AG10803 (cell line): ENCODE results near the gene BRD1.
"Not testable (repeated sequence)": the region's sequence is repeated elsewhere in the genome, so short reads cannot be mapped to it uniquely, and the experiment has no call there.

Experiments used
- DNase-seq: peaks from one replicate; pipeline ENCODE4 v3.0.0; 2010; ENCODE audit warnings: low read depth
- H3K4me3 ChIP-seq: 2 replicates; pipeline ENCODE4 v1.5.1; 2011; ENCODE audit warnings: mild to moderate bottlenecking, low read length, control low read depth
- CTCF ChIP-seq: conservative IDR thresholded peaks from 2 replicates; pipeline ENCODE4 v1.5.1; 2011; ENCODE audit warnings: mild to moderate bottlenecking, low read length, control low read depth, inconsistent platforms

Gene BRD1

GRCh38 chr22:49824936-49825335, 2.7 kb downstream of the BRD1 start:
- TF ChIP-seq CTCF: no peak
- DNase-seq: no peak
- H3K4me3 ChIP-seq: peak overlapping the region; percentile 78

DNA sequence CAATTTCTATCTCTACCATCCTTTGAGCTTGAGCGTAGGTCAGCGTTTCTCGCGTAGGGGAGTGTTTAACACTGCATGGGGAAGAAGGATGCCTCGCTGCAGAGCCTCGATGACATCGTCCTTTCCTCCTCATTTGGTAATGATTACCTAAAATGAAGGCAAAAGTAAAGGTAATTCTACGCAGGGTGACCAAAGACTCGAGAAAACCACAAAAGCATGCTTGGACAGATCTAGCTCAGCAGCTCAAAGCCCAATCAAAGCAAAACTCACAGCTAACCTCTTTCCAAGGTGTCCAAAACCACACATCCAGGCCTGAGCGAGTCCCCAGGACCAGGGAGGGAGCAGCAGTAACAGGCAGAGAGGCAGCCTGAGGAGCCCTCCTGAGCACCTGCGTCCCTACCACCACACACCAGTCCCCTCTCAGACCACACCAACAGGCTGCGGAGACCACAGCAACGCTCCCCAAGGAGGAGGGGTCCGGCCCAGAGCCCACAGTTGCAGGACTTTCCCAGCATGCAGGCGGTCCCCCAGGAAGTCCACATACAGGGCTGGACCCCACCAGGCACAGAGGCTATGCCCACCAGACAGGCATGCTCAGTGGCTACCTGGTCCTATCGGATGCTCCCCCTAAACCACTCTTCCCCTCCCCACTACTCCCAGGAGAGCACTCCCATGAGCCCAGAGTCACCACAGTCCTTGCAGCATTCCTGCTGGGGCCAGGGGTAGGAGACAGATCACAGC, 3.3 kb downstream of the BRD1 start:
- no peak for DNase-seq
- no peak overlapping the region for H3K4me3 ChIP-seq
- no peak for TF ChIP-seq CTCF

DNA sequence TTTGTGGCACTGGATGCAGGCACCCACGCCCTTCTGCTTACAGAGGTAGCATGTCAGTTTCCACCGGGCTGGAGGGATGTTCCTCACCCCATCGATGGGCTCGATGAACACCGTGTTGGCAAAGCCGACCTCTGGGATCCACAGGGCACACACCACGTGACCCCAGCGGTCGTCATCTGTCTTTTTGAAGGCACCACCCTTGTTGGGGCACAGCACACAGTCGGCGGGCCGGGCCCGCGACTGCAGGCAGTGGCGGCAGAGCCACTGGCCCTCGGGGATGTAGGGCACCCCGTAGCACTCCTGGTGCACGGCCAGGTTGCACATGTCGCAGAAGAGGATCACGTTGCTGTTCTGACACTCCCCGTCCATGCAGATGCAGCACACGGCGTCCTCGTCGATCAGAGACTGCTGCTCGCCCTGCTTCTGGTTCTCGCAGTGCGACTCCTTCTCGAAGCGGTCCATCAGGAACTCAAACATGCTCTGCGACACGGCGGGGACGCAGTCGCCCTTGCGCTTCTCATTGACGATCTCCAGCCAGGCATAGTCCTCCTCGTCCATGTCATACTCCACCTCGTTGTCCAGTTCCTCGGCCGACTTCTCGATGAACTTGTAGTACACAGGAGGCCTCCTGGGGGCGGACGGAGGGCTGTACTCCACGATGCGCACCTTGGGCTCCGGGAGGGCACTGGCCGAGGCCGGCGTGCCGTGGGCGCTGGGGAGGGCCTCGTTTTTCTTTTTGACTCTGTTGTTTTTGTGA, 4.2 kb downstream of the BRD1 start:
- no peak for DNase-seq
- no peak for TF ChIP-seq CTCF
- H3K4me3 ChIP-seq: no peak overlapping the region

DNA sequence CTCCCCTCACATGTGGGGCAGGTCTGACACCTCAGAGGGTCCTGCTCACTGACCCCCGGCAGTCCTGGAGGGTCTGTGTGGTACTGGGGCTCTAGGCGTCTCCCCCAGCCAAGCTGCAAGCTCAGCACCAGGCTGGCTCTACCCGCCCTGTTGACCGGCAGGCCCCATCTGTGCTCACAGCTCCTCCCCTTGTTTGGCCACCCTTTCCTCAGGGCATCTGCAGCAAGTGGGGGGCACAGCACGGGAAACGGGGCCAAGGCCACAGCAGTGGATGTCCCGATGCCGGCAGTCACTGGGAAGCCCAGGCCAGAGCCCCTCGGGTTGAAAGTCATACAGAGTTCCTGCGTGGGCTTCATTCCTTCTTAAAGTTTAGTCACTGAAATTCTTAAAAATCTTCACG, 5.9 kb downstream of the BRD1 start:
- not testable (repeated sequence) for DNase-seq, H3K4me3 ChIP-seq

DNA sequence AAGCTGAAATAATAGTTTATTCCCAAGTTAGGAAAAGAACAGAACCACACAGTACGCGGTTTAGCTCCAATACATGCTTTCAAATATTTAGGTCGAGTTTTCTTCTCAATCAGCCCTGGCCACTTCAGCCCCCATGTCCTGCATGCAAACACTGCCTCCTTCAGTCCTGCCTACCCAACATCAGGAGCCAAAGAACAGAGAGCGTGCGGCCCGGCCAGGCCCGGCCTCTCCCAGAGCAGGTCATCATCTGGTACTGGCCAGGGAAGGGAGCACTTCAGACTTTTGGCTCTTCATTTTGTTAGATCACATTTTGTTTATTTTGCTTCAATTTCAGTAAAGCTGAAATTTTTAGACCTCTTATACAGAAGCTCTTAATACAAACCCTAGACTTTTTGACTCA, 6.7 kb downstream of the BRD1 start:
- no peak overlapping the region for H3K4me3 ChIP-seq
- DNase-seq: no peak
- TF ChIP-seq CTCF: peak; percentile 14; the same call in 1 of the 2 replicates

- TF ChIP-seq CTCF: no peak
- no peak overlapping the region for H3K4me3 ChIP-seq
- DNase-seq: no peak
Measured at GRCh38 chr22:49817359-49817758, 10.3 kb downstream of the BRD1 start.

GRCh38 chr22:49815641-49816091, 12.0 kb downstream of the BRD1 start:
- H3K4me3 ChIP-seq: no peak overlapping the region
- DNase-seq: no peak
- TF ChIP-seq CTCF: no peak
